T47D (cell line): ENCODE results near the gene DCAF8.
A peak's percentile ranks its signal among the peaks of the same experiment; 100 is the strongest.

ENCODE experiments used
- DNase-seq, 2 experiments: peaks; one replicate each; pipeline versions ENCODE4 v3.0.0 to v3.0.0-alpha.2; 2011 to 2012; ENCODE audit warnings: low read depth in 1 of 2, low spot score in 1 of 2
- JUND ChIP-seq: IDR thresholded peaks from 2 replicates; pipeline ENCODE4 v1.6.1; 2012; ENCODE audit warnings: low read depth
- in situ Hi-C: cut with HindIII; loops from 2 replicates; pipeline ENCODE4 v1.10.0; 2016; ENCODE audit warnings: low sequenced_read_pairs, low pct_unique_long_range_greater_than_20kb

The DCAF8 gene

DNA sequence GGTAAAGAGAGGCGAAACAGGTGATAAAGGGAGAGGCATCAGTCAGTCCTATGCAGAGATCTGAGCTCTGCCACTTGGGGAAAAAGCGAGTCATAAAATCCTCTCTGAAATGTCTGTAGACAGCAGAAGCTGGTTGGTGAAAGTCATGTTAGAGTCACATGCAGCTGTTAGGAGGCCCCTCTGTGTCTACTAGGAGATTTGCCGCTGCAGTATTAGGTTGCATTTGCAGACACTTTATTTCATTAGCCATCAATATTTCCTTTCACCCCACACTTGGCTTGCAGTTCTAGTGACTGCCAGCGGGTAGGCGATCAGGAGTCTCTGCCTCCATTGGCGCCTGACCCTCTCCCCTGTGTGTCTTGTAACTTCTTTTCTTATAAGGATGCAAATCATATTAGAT lies 94.8 kb downstream of the DCAF8 start:
- DNase-seq = no peak
- in situ Hi-C loops = no loop called here
- TF ChIP-seq JUND = no peak

- no peak for TF ChIP-seq JUND
- in situ Hi-C loops = no loop called here
- DNase-seq = peak in 1 of 2 experiments; percentile 36
Measured at GRCh38 chr1:160167056-160167455, 95.3 kb downstream of the DCAF8 start.

DNA sequence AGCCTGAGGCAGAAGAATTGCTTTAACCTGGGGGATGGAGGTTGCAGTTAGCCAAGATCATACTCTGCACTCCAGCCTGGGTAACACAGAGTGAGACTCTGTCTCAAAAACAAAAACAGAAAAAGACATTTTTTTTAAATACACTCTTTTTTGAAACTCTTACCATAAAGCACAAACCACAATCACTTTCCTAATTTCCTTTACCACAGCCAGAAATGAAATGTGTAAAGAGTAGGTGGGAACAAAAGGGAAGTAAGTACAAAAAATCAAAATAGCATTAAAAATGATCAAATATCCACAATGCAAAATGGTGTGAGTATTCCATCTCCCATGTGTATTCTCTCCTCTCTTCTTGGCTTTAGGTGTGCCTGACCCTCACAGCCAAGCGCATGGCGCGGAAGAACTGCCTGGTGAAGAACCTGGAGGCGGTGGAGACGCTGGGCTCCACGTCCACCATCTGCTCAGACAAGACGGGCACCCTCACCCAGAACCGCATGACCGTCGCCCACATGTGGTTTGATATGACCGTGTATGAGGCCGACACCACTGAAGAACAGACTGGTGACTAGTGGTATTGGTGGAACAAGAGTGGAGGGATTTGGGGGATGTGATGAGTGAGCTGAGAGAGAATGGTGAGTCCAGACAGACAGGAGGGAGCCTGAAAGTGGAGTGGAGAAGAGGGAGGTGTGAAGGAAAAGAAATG lies 96.0 kb downstream of the DCAF8 start:
- no peak for TF ChIP-seq JUND
- DNase-seq = no peak
- in situ Hi-C loops = no loop called here
